Dedifferentiated amniotic fluid mesenchymal stem cell (primary cell): ENCODE results near the gene OR7G3.

ENCODE experiments used
- DNase-seq: peaks from one replicate; pipeline ENCODE4 v3.0.0-alpha.2; 2016; ENCODE audit errors: extremely low spot score

The OR7G3 gene

DNA sequence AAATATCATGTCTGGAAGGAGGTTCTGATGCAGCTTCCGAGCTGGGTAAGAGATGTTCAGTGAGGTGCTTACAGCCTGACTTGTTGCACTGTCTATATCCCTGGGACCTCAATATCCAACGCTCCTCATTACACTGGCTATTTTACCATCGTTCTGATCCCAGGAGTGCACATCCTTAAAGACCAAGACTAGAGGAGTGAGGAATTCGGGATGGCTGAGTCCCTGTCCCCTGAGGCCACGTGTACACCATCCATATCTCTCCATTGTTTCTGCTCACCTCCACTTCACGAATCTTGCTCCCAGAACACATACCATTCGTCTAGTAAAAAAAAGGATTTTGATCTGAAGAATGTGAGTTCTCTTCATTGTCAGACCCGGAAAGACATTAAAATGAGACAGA lies 19.4 kb downstream of the OR7G3 start, which contains the start of gene OR7G2:
Gene OR7G2 (minus strand): TSS at position 101 of the 400 bp plus-strand sequence. CDS start 4,232 bp downstream, outside the sequence.
- DNase-seq = no peak

DNA sequence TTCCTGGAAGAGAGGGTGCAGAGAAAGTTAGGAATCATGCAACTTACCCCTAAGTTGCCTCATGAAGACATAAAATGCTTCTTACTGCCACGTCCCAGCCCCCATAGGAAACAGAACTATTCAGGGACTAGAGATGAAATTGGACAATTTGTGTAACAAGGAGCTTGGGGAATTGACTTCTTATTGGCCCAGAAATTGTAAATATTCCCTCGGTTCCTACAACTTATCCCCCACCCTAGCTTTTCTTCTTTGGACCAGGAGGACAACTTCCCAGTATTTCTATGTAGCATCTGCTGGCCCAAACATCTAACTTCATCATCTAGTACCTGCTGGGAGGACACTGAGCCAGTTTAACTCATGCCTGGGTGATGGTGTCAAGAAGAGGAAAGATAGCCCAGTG lies 40.0 kb downstream of the OR7G3 start, which contains the start of gene OR1M1:
Gene OR1M1 (plus strand): TSS at position 301 of the 400 bp plus-strand sequence. CDS start 6,184 bp downstream, outside the sequence.
- DNase-seq = no peak

DNA sequence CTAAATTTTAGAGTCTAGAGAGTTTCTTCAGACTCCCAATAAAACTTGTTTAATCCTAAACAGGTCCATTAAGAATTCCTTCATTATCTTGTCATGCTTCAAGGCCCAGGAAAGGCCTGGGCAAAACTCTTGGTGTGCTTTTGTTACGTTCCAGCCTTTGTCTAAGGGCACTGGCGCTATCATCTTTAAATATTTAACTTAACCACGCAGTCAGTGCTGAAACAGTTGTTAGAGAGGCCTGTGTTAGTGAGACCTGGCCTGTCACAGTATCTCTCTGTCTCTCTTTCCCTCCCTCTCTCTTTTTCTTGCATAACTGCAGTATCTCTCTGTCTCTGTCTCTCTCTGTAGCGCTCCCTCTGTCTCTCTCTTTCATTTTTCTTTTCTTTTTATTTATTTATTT lies 48.1 kb downstream of the OR7G3 start:
- no peak for DNase-seq

DNA sequence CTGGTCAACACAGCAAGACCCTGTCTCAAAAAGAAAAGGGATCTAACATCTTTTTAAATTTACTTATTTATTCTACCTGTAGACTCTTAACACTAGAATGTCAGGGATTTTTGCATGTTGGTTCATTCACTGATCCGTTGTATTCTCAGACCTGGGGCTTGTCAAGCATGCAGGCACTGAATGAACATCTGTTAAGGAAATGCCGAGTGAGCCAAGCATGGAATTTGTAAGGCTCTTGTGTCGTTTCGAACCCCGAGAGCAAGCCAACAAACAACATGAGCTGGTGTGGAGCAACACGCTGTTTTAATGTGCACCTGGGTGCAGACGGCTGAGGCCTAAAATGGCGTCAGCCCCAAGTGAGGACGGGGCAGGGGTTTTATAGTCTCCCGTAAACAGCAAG lies 49.8 kb downstream of the OR7G3 start:
- no peak for DNase-seq
